HepG2 (cell line): ENCODE data around the gene SLC12A5. TPM values are rescaled to one million over a fixed set of nuclear protein-coding genes. Genes with fewer than 3 reads are reported as not detected.
A peak's percentile ranks its signal among the peaks of the same experiment; 100 is the strongest.

Experiments used
- GLI4 ChIP-seq: sonication (generic); formaldehyde crosslinking; IDR thresholded peaks from 2 replicates; pipeline ENCODE4 v1.5.1; 2020; ENCODE audit warnings: missing genetic modification reagents, mild to moderate bottlenecking, moderate library complexity, borderline replicate concordance
- HNF1A ChIP-seq, 2 experiments: sonication (generic) in 1 of 2; formaldehyde crosslinking in 1 of 2; IDR thresholded peaks; 2 replicates each; pipeline versions ENCODE4 v1.4.0 to v1.6.1; 2016 to 2020; ENCODE audit warnings: borderline replicate concordance in 1 of 2, low read depth in 1 of 2, mild to moderate bottlenecking in 1 of 2, missing genetic modification reagents in 1 of 2
- HOXD1 ChIP-seq: sonication (generic); formaldehyde crosslinking; IDR thresholded peaks from 2 replicates; pipeline ENCODE4 v1.5.0; 2020; ENCODE audit warnings: missing genetic modification reagents
- KAT2B ChIP-seq: fragments of 150-350 bp; IDR thresholded peaks from 2 replicates; pipeline ENCODE4 v1.6.1; 2014; ENCODE audit warnings: low read depth, low read length, borderline replicate concordance
- MTA1 ChIP-seq: sonication (generic); formaldehyde crosslinking; IDR thresholded peaks from 2 replicates; pipeline ENCODE4 v1.4.0; 2020; ENCODE audit warnings: missing genetic modification reagents, mild to moderate bottlenecking, borderline replicate concordance
- MTA3 ChIP-seq: sonication (generic); formaldehyde crosslinking; IDR thresholded peaks from 2 replicates; pipeline ENCODE4 v1.4.0; 2020; ENCODE audit warnings: missing genetic modification reagents
- NFIB ChIP-seq: sonication (generic); formaldehyde crosslinking; IDR thresholded peaks from 2 replicates; pipeline ENCODE4 v1.9.0; 2021; ENCODE audit warnings: missing genetic modification reagents, mild to moderate bottlenecking, borderline replicate concordance
- RNF219 ChIP-seq: sonication (generic); formaldehyde crosslinking; IDR thresholded peaks from 2 replicates; pipeline ENCODE4 v1.5.0; 2020; ENCODE audit warnings: mild to moderate bottlenecking, missing genetic modification reagents
- THAP11 ChIP-seq: IDR thresholded peaks from 2 replicates; pipeline ENCODE4 v1.6.1; 2016; ENCODE audit warnings: missing biosample characterization, missing genetic modification reagents
- TIGD3 ChIP-seq: sonication (generic); formaldehyde crosslinking; IDR thresholded peaks from 2 replicates; pipeline ENCODE4 v1.5.1; 2020; ENCODE audit warnings: mild to moderate bottlenecking, missing genetic modification reagents, borderline replicate concordance
- XBP1 ChIP-seq: sonication (generic); formaldehyde crosslinking; IDR thresholded peaks from 2 replicates; pipeline ENCODE4 v1.5.0; 2020; ENCODE audit warnings: missing genetic modification reagents
- XRCC5 ChIP-seq: fragments of 200-400 bp; formaldehyde crosslinking; optimal IDR thresholded peaks from 2 replicates; pipeline ENCODE3; 2017; ENCODE audit warnings: mild to moderate bottlenecking, low read length
- ZFP36L2 ChIP-seq: sonication (generic); formaldehyde crosslinking; IDR thresholded peaks from 2 replicates; pipeline ENCODE4 v1.4.0; 2020; ENCODE audit warnings: missing genetic modification reagents
- ZNF180 ChIP-seq: sonication (generic); formaldehyde crosslinking; IDR thresholded peaks from 2 replicates; pipeline ENCODE4 v1.4.0; 2020; ENCODE audit warnings: low read depth, missing genetic modification reagents, borderline replicate concordance
- ZNF333 ChIP-seq: sonication (generic); formaldehyde crosslinking; IDR thresholded peaks from 2 replicates; pipeline ENCODE4 v1.4.0; 2020; ENCODE audit warnings: mild to moderate bottlenecking, missing genetic modification reagents, borderline replicate concordance
- ZNF337 ChIP-seq: sonication (generic); formaldehyde crosslinking; IDR thresholded peaks from 2 replicates; pipeline ENCODE4 v1.5.1; 2020; ENCODE audit warnings: missing genetic modification reagents, low read depth, mild to moderate bottlenecking, borderline replicate concordance
- ZNF547 ChIP-seq: sonication (generic); formaldehyde crosslinking; IDR thresholded peaks from 2 replicates; pipeline ENCODE4 v1.5.1; 2020; ENCODE audit warnings: mild to moderate bottlenecking, missing genetic modification reagents
- ZNF597 ChIP-seq: sonication (generic); formaldehyde crosslinking; IDR thresholded peaks from 2 replicates; pipeline ENCODE4 v1.5.0; 2020; ENCODE audit warnings: missing genetic modification reagents
- ZNF615 ChIP-seq: sonication (generic); formaldehyde crosslinking; IDR thresholded peaks from 2 replicates; pipeline ENCODE4 v1.5.0; 2020; ENCODE audit warnings: mild to moderate bottlenecking, missing genetic modification reagents, borderline replicate concordance
- ZNF7 ChIP-seq: IDR thresholded peaks from 2 replicates; pipeline ENCODE4 v1.6.1; 2016; ENCODE audit warnings: missing biosample characterization, missing genetic modification reagents
- polyA plus RNA-seq, 8 experiments: library from polyadenylated mRNA; depleted of rRNA in 3 of 8; stranded (reverse) in 7 of 8; unstranded in 1 of 8; fragments of >200 nt; fragmentation: Illumina TruSeq in 4 of 8; extraction: Trizol in 4 of 8; gene quantifications; 2 replicates each; pipeline versions ENCODE4 v1.2.1 to v1.2.3, GENCODE V29; 2011 to 2016; ENCODE audit warnings: low read depth in 4 of 8, missing spikeins in 1 of 8, mixed read lengths in 1 of 8; ENCODE audit not compliant: insufficient read depth in 1 of 8
- total RNA-seq, 5 experiments: library from RNA; depleted of rRNA; stranded (reverse); fragments of >200 nt; fragmentation: Illumina TruSeq; extraction: Trizol; gene quantifications; 2 replicates each; pipeline ENCODE4 v1.2.3, GENCODE V29; 2016; ENCODE audit warnings: low read depth in 1 of 5

Gene SLC12A5
- total and polyA plus RNA-seq, 2 of the 13 experiments (the other 11 are each of a cell fraction or from before 2014, with no cell fraction given), result 4.3 to 5.4 TPM

GRCh38 chr20:46013829-46014516, 15.0 kb upstream of the SLC12A5 start (continued):
- TF ChIP-seq RNF219 (CRISPR knock-in tag), result no peak
- no peak for TF ChIP-seq NFIB
- TF ChIP-seq THAP11 (CRISPR knock-in tag), result no peak; the same call in 1 of the 2 replicates
- peak; percentile 35 for TF ChIP-seq HOXD1 (CRISPR knock-in tag)
- no peak; the same call in 1 of the 2 replicates for TF ChIP-seq TIGD3 (CRISPR knock-in tag)
- TF ChIP-seq ZNF547 (CRISPR knock-in tag), result no peak; the same call in none of the 2 replicates
- TF ChIP-seq MTA1 (CRISPR knock-in tag), result peak; percentile 91; the same call in 1 of the 2 replicates
- TF ChIP-seq MTA3 (CRISPR knock-in tag), result no peak
- no peak for TF ChIP-seq ZNF615 (CRISPR knock-in tag)
- TF ChIP-seq ZNF337 (CRISPR knock-in tag), result peak; percentile 63; the same call in 1 of the 2 replicates
- 0 out of 2 replicates have a peak, but pooled peaks have one; percentile 19 for TF ChIP-seq ZFP36L2 (CRISPR knock-in tag)
- no peak for TF ChIP-seq HNF1A (IDR thresholded peaks at IDR 0.05; ENCODE audit: low read depth)
- TF ChIP-seq HNF1A (CRISPR knock-in tag; IDR thresholded peaks at IDR 0.05; ENCODE audit: borderline replicate concordance), result 0 out of 2 replicates have a peak, but pooled peaks have one; percentile 46
- TF ChIP-seq ZNF333 (CRISPR knock-in tag), result peak; percentile 86; the same call in 1 of the 2 replicates
- TF ChIP-seq KAT2B, result no peak
- no peak for TF ChIP-seq XBP1
- peak; percentile 95 for TF ChIP-seq XRCC5
- peak; percentile 28; the same call in 1 of the 2 replicates for TF ChIP-seq ZNF7
- TF ChIP-seq ZNF597 (CRISPR knock-in tag), result no peak
- TF ChIP-seq GLI4 (CRISPR knock-in tag), result peak; percentile 81; the same call in 1 of the 2 replicates
- TF ChIP-seq ZNF180 (CRISPR knock-in tag), result no peak
